MM.1S (cell line): ENCODE results near the gene GID4.

Experiments
- DNase-seq: peaks from one replicate; pipeline ENCODE4 v3.0.0-alpha.2; 2015
- H2AFZ ChIP-seq: fragments of 300-600 bp; sonication (generic); 2 replicates; pipeline ENCODE4 v1.6.0; 2016; ENCODE audit warnings: antibody characterized with exemption, low read length
- H3F3A ChIP-seq: fragments of 300-600 bp; sonication (generic); 2 replicates; pipeline ENCODE4 v1.6.1; 2016; ENCODE audit warnings: mild to moderate bottlenecking, antibody characterized with exemption, low read length, moderate library complexity, mixed read lengths; ENCODE audit not compliant: insufficient read depth
- H3K27ac ChIP-seq: fragments of 300-600 bp; sonication (generic); 2 replicates; pipeline ENCODE4 v1.5.1; 2016; ENCODE audit warnings: mild to moderate bottlenecking, low read length
- H3K27me3 ChIP-seq: fragments of 300-600 bp; sonication (generic); replicated peaks from 2 replicates; pipeline ENCODE4 v1.6.0; 2016; ENCODE audit warnings: low read length; ENCODE audit not compliant: insufficient read depth
- H3K36me3 ChIP-seq: fragments of 300-600 bp; sonication (generic); replicated peaks from 2 replicates; pipeline ENCODE4 v1.6.1; 2016; ENCODE audit warnings: mild to moderate bottlenecking, low read length, mixed read lengths; ENCODE audit not compliant: insufficient read depth
- H3K4me1 ChIP-seq: fragments of 300-600 bp; sonication (generic); 2 replicates; pipeline ENCODE4 v1.6.1; 2016; ENCODE audit warnings: low read length, mixed read lengths
- H3K4me2 ChIP-seq: fragments of 300-600 bp; sonication (generic); 2 replicates; pipeline ENCODE4 v1.6.0; 2016; ENCODE audit warnings: low read depth, low read length
- H3K4me3 ChIP-seq: fragments of 300-600 bp; sonication (generic); 2 replicates; pipeline ENCODE4 v1.5.1; 2016; ENCODE audit warnings: low read length, mixed read lengths
- H3K79me2 ChIP-seq: fragments of 300-600 bp; sonication (generic); 2 replicates; pipeline ENCODE4 v1.6.1; 2016; ENCODE audit warnings: mixed run types, low read length, mixed read lengths
- H3K9ac ChIP-seq: fragments of 300-600 bp; sonication (generic); 2 replicates; pipeline ENCODE4 v1.6.1; 2016; ENCODE audit warnings: low read length, mixed read lengths
- H3K9me2 ChIP-seq: fragments of 300-600 bp; sonication (generic); replicated peaks from 2 replicates; pipeline ENCODE4 v1.6.1; 2016; ENCODE audit warnings: mild to moderate bottlenecking, low read length, mixed read lengths; ENCODE audit not compliant: insufficient read depth
- H3K9me3 ChIP-seq: fragments of 300-600 bp; sonication (generic); replicated peaks from 2 replicates; pipeline ENCODE4 v1.6.1; 2016; ENCODE audit warnings: mild to moderate bottlenecking, low read length, mixed read lengths; ENCODE audit not compliant: insufficient read depth
- H4K20me1 ChIP-seq: fragments of 300-600 bp; sonication (generic); 2 replicates; pipeline ENCODE4 v1.6.1; 2016; ENCODE audit warnings: mild to moderate bottlenecking, low read length, moderate library complexity, mixed read lengths; ENCODE audit not compliant: insufficient read depth
- CTCF ChIP-seq: fragments of 300-600 bp; sonication (generic); IDR thresholded peaks from 2 replicates; pipeline ENCODE4 v1.5.1; 2016; ENCODE audit warnings: antibody characterized with exemption, low read length, mixed read lengths
- EZH2 ChIP-seq: fragments of 300-600 bp; sonication (generic); optimal IDR thresholded peaks from 2 replicates; pipeline ENCODE3; 2017; ENCODE audit warnings: low read depth, mild to moderate bottlenecking, antibody characterized with exemption, low read length, mixed read lengths
- EZH2phosphoT487 ChIP-seq: fragments of 300-600 bp; sonication (generic); IDR thresholded peaks from 2 replicates; pipeline ENCODE4 v1.6.1; 2018; ENCODE audit warnings: antibody characterized with exemption, low read length

The GID4 gene

DNA sequence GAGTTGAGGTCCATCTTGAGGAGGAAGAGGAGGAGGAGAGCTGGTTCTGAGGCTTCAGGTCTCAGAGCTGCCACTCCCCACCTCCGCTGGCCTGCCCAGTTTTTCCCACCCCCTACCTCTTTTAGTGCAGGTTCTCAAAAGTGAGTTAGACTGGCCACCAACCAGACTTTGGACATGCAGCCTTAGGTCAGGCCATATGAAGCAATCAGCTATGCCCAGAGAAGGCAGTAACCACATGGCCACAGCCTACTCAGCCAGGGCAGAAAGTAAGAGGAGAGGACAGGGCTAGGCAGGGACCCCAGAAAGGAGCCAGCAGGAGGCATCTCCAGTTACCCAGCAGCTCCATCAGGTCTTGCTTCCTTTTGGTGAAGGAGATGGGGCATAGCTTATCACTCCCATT lies 78.3 kb downstream of the GID4 start:
- Histone ChIP-seq H3K36me3 (no peaks in the 10 kb centered on the region), H3F3A (no peaks in the 10 kb centered on the region), H3K9me2 (no peaks in the 10 kb centered on the region), H3K9me3 (no peaks in the 10 kb centered on the region), H3K4me1 (no peaks in the 10 kb centered on the region), H3K9ac (no peak overlapping the region), H3K4me2 (no peak overlapping the region), H3K79me2 (no peaks in the 10 kb centered on the region), H3K27ac (no peak overlapping the region), H3K27me3 (no peaks in the 10 kb centered on the region), H4K20me1 (0 out of 2 replicates have a peak, but pooled peaks cover 3% of the 10 kb centered on the region), H3K4me3 (no peak overlapping the region), H2AFZ (no peak overlapping the region)
- TF ChIP-seq CTCF (no peak), EZH2phosphoT487 (no peak), EZH2 (no peak)
- no peak for DNase-seq
